Suprapubic skin (tissue), 4 donors: ENCODE results near the gene SPINT2. TPM values are rescaled to one million over a fixed set of nuclear protein-coding genes. Genes with fewer than 3 reads are reported as not detected.

Source experiments
- DNase-seq, 2 donors: peaks; one replicate each; pipeline ENCODE4 v3.0.0-alpha.2; 2019; ENCODE audit warnings: low spot score in 2 of 2
- H3K27ac ChIP-seq: fragments of 200-600 bp; sonication (generic); one replicate; pipeline ENCODE4 v1.5.1; 2019
- H3K27me3 ChIP-seq: fragments of 200-600 bp; sonication (generic); one replicate; pipeline ENCODE4 v1.5.1; 2019
- H3K36me3 ChIP-seq: fragments of 200-600 bp; sonication (generic); one replicate; pipeline ENCODE4 v1.5.1; 2019
- H3K4me1 ChIP-seq: fragments of 200-600 bp; sonication (generic); one replicate; pipeline ENCODE4 v1.5.1; 2019
- H3K4me3 ChIP-seq: fragments of 200-600 bp; sonication (generic); one replicate; pipeline ENCODE4 v1.5.1; 2019; ENCODE audit warnings: mild to moderate bottlenecking
- H3K9me3 ChIP-seq: fragments of 200-600 bp; sonication (generic); one replicate; pipeline ENCODE4 v1.5.1; 2019
- CTCF ChIP-seq, 2 donors: fragments of 200-600 bp in 1 of 2; fragments of 450-650 bp in 1 of 2; sonication (generic) in 1 of 2; IDR thresholded peaks; one replicate each; pipeline ENCODE4 v1.5.1; 2016 to 2019; ENCODE audit warnings: antibody characterized with exemption in 2 of 2, mild to moderate bottlenecking in 1 of 2, moderate library complexity in 1 of 2
- EP300 ChIP-seq: sonication (generic); formaldehyde crosslinking; IDR thresholded peaks from one replicate; pipeline ENCODE4 v1.6.1; 2017; ENCODE audit warnings: antibody characterized with exemption
- POLR2A ChIP-seq, 2 donors: fragments of 450-650 bp; IDR thresholded peaks; one replicate each; pipeline ENCODE4 v1.6.1; 2017; ENCODE audit warnings: antibody characterized with exemption in 2 of 2, mild to moderate bottlenecking in 2 of 2, moderate library complexity in 2 of 2
- POLR2AphosphoS5 ChIP-seq, 3 donors: sonication (generic); formaldehyde crosslinking; IDR thresholded peaks; one replicate each; pipeline ENCODE4 v1.6.1; 2017; ENCODE audit warnings: antibody characterized with exemption in 3 of 3
- WGBS: methylation state at CpG from one replicate; pipeline ENCODE4 v1.1.5; 2018; 5-methylcytosine and 5-hydroxymethylcytosine counted together
- total RNA-seq, 4 donors: library from RNA; depleted of rRNA; stranded (reverse); fragments of >200 nt; gene quantifications; one replicate each; pipeline ENCODE4 v1.1.0, GENCODE V29; 2016

SPINT2 gene
- total RNA-seq, 4 donors from 2014 or later, result 359 to 639 (median 494) TPM

- H3K9me3 ChIP-seq, result no peaks in the 10 kb centered on the region
- peaks cover 40% of the 10 kb centered on the region for H3K27me3 ChIP-seq
- H3K27ac ChIP-seq, result no peak overlapping the region
- H3K36me3 ChIP-seq, result no peaks in the 10 kb centered on the region
- 94% methylated on average over 7 of the region's 7 CpGs for WGBS
- no peak for TF ChIP-seq CTCF (IDR thresholded peaks at IDR 0.05)
- no peak for TF ChIP-seq POLR2AphosphoS5 (IDR thresholded peaks at IDR 0.05)
- TF ChIP-seq EP300, result no peak
- no peak for TF ChIP-seq POLR2A (IDR thresholded peaks at IDR 0.05)
- H3K4me1 ChIP-seq, result peaks cover 20% of the 10 kb centered on the region
- no peak overlapping the region for H3K4me3 ChIP-seq
- no peak for DNase-seq
These were observed 32.5 kb upstream of the SPINT2 start for GRCh38 chr19:38231918-38232317.

- WGBS, result 33% methylated on average over 5 of the region's 7 CpGs
- no peaks in the 10 kb centered on the region for H3K36me3 ChIP-seq
- no peak overlapping the region for H3K4me3 ChIP-seq
- no peak for DNase-seq
- peaks cover 21% of the 10 kb centered on the region for H3K27me3 ChIP-seq
- peaks cover 6% of the 10 kb centered on the region for H3K4me1 ChIP-seq
- H3K9me3 ChIP-seq, result no peaks in the 10 kb centered on the region
- TF ChIP-seq CTCF (IDR thresholded peaks at IDR 0.05), result peak; percentile 30 to 72
- TF ChIP-seq POLR2A (IDR thresholded peaks at IDR 0.05), result no peak
- H3K27ac ChIP-seq, result no peak overlapping the region
These were observed 30.6 kb upstream of the SPINT2 start for GRCh38 chr19:38233740-38234251.

- no peaks in the 10 kb centered on the region for H3K9me3 ChIP-seq
- no peak overlapping the region for H3K4me3 ChIP-seq
- H3K4me1 ChIP-seq, result no peaks in the 10 kb centered on the region
- H3K27me3 ChIP-seq, result peaks cover 15% of the 10 kb centered on the region
- DNase-seq, result no peak
- no peaks in the 10 kb centered on the region for H3K36me3 ChIP-seq
- 85% methylated on average over 4 of the region's 4 CpGs for WGBS
- no peak overlapping the region for H3K27ac ChIP-seq
- TF ChIP-seq EP300, result no peak
- TF ChIP-seq POLR2AphosphoS5 (IDR thresholded peaks at IDR 0.05), result no peak
- no peak for TF ChIP-seq POLR2A (IDR thresholded peaks at IDR 0.05)
- no peak for TF ChIP-seq CTCF (IDR thresholded peaks at IDR 0.05)
These were observed 29.8 kb upstream of the SPINT2 start for GRCh38 chr19:38234615-38235014.

GRCh38 chr19:38239816-38240215 is 24.6 kb upstream of the SPINT2 start:
- DNase-seq, result no peak
- Histone ChIP-seq H3K9me3 (no peaks in the 10 kb centered on the region), H3K36me3 (no peaks in the 10 kb centered on the region), H3K27ac (no peak overlapping the region), H3K27me3 (no peaks in the 10 kb centered on the region), H3K4me3 (no peak overlapping the region), H3K4me1 (peaks cover 7% of the 10 kb centered on the region)
- WGBS, result 66% methylated on average over 8 of the region's 8 CpGs
- no peak for TF ChIP-seq EP300
- no peak for TF ChIP-seq CTCF (IDR thresholded peaks at IDR 0.05)
- no peak for TF ChIP-seq POLR2AphosphoS5 (IDR thresholded peaks at IDR 0.05)
- TF ChIP-seq POLR2A (IDR thresholded peaks at IDR 0.05), result no peak

GRCh38 chr19:38243279-38243673 is 21.1 kb upstream of the SPINT2 start:
- WGBS, result 79% methylated on average over 15 of the region's 15 CpGs
- TF ChIP-seq EP300 (no peak), POLR2AphosphoS5 (IDR thresholded peaks at IDR 0.05) (no peak), POLR2A (IDR thresholded peaks at IDR 0.05) (no peak), CTCF (IDR thresholded peaks at IDR 0.05) (no peak)
- no peaks in the 10 kb centered on the region for H3K9me3 ChIP-seq
- H3K27ac ChIP-seq, result no peak overlapping the region
- H3K27me3 ChIP-seq, result no peaks in the 10 kb centered on the region
- no peak for DNase-seq
- H3K4me1 ChIP-seq, result peaks cover 11% of the 10 kb centered on the region
- no peaks in the 10 kb centered on the region for H3K36me3 ChIP-seq
- peak overlapping the region; percentile 29 for H3K4me3 ChIP-seq
